PC-9 (cell line): ENCODE data around the gene HINFP.
A peak's percentile ranks its signal among the peaks of the same experiment; 100 is the strongest.

ENCODE experiments used
- CTCF ChIP-seq: fragments of 200-600 bp; sonication (generic); conservative IDR thresholded peaks from 2 replicates; pipeline ENCODE4 v1.6.1; 2017; ENCODE audit warnings: mixed run types, antibody characterized with exemption, mild to moderate bottlenecking, moderate library complexity
- EZH2 ChIP-seq: fragments of 200-600 bp; sonication (generic); IDR thresholded peaks from 2 replicates; pipeline ENCODE4 v1.8.0; 2017; ENCODE audit warnings: antibody characterized with exemption, low read depth

- TF ChIP-seq CTCF (peak; percentile 74), EZH2 (no peak)
Measured at GRCh38 chr11:119100246-119100970, 21.0 kb upstream of the HINFP start.
